Measurements from ENCODE around the gene CLEC3A. TPM values are rescaled to one million over a fixed set of nuclear protein-coding genes. Genes with fewer than 3 reads are reported as not detected.

CLEC3A gene
- total RNA-seq, 2 experiments from 2014 or later, result not detected

- ATAC-seq (no peak), DNase-seq (no peak)
- Mint-ChIP-seq H3K27me3 (peaks cover 5% of the 10 kb centered on the region), H3K9me3 (no peaks in the 10 kb centered on the region), H3K4me1 (ENCODE audit: low read depth) (no peaks in the 10 kb centered on the region), H3K4me3 (no peak overlapping the region), H3K36me3 (ENCODE audit: low read depth) (no peaks in the 10 kb centered on the region), H3K27ac (no peak overlapping the region)
- TF ChIP-seq CTCF (IDR thresholded peaks at IDR 0.05), result no peak
- POLR2A ChIA-PET, result no interaction called here
- intact Hi-C loops (cut with micrococcal nuclease), result no loop called here
- CTCF ChIA-PET, result no interaction called here
These were observed 53.5 kb downstream of the CLEC3A start for GRCh38 chr16:78075800-78076199.

GRCh38 chr16:78081341-78081740 is 59.0 kb downstream of the CLEC3A start:
- no peaks in the 10 kb centered on the region for H3K4me1 Mint-ChIP-seq (ENCODE audit: low read depth)
- no peaks in the 10 kb centered on the region for H3K36me3 Mint-ChIP-seq (ENCODE audit: low read depth)
- no peaks in the 10 kb centered on the region for H3K9me3 Mint-ChIP-seq
- DNase-seq (no peak), ATAC-seq (no peak)
- H3K27ac Mint-ChIP-seq, result no peak overlapping the region
- H3K4me3 Mint-ChIP-seq, result no peak overlapping the region
- no peak for TF ChIP-seq CTCF (IDR thresholded peaks at IDR 0.05)
- peaks cover 9% of the 10 kb centered on the region for H3K27me3 Mint-ChIP-seq
- POLR2A ChIA-PET, result no interaction called here
- CTCF ChIA-PET, result no interaction called here
- intact Hi-C loops (cut with micrococcal nuclease), result no loop called here

Other genes starting within 250 kb of the CLEC3A start
- not detected for gene VAT1L, start 234.0 kb upstream of the CLEC3A start, total RNA-seq
- 10 to 100 TPM; 19.1 to 23.7 TPM for gene WWOX, start 77.1 kb downstream of the CLEC3A start, total RNA-seq

Measured in activated CD8-positive, alpha-beta T cell treated with anti-CD3 and anti-CD28 coated beads for 36 hours (primary cell).